NCI-H146 treated with DMSO at 0.1 percent for 48 hours (cell line): Measurements from ENCODE around the gene CORO1A.
"Not testable (repeated sequence)": the region's sequence is repeated elsewhere in the genome, so short reads cannot be mapped to it uniquely, and the experiment has no call there.

Experiments
- DNase-seq: peaks from one replicate; lab custom pipeline; 2025; ENCODE audit not compliant: unreplicated experiment; lab: John Stamatoyannopoulos, UW

The CORO1A gene

DNA sequence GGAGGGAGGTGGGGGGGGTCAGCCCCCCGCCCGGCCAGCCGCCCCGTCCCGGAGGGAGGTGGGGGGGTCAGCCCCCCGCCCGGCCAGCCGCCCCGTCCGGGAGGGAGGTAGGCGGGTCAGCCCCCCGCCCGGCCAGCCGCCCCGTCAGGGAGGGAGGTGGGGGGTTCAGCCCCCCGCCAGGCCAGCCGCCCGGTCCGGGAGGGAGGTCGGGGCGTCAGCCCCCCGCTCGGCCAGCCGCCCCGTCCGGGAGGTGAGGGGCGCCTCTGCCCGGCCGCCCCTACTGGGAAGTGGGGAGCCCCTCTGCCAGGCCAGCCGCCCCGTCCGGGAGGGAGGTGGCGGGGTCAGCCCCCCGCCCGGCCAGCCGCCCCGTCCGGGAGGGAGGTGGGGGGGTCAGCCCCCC lies 14.0 kb upstream of the CORO1A start:
- not testable (repeated sequence) for DNase-seq

DNA sequence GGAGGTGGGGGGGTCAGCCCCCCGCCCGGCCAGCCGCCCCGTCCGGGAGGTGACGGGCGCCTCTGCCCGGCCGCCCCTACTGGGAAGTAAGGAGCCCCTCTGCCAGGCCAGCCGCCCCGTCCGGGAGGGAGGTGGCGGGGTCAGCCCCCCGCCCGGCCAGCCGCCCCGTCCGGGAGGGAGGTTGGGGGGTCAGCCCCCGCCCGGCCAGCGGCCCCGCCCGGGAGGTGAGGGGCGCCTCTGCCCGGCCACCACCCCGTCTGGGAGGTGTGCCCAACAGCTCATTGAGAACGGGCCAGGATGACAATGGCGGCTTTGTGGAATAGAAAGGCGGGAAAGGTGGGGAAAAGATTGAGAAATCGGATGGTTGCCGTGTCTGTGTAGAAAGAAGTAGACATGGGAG lies 13.3 kb upstream of the CORO1A start:
- not testable (repeated sequence) for DNase-seq

DNA sequence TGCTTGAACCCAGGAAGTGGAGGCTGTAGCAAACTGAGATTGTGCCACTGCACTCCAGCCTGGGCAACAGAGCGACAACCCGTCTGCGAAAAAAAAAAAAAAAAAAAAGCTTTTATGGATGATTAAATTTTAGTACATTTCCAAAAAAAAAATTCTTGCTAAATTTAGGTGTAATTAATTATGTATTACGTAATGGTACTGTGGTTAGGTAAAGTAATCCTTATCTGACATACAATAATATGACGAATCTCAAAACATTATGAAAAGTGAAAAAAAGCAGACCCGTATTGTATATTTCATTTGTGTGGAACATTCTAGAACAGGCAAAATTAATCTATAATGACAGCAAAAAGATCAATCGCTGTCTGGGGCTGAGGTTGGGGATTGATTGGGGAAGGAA lies 10.3 kb upstream of the CORO1A start:
- no peak for DNase-seq

DNA sequence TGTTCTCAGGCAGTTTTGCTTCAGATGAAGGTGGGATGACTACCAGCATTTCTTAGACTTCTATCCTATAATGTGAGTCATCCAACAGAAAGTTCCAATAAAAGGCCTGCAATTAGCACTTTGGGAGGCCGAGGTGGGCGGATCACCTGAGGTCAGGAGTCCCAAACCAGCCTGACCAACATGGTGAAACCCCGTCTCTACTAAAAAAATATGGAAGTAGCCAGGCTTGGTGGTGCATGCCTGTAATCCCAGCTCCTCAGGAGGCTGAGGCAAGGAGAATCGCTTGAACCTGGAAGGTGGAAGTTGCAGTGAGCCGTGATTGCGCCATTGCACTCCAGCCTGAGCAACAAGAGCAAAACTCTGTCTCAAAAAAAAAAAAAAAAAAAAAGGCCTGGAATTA lies 6.5 kb upstream of the CORO1A start:
- not testable (repeated sequence) for DNase-seq

DNA sequence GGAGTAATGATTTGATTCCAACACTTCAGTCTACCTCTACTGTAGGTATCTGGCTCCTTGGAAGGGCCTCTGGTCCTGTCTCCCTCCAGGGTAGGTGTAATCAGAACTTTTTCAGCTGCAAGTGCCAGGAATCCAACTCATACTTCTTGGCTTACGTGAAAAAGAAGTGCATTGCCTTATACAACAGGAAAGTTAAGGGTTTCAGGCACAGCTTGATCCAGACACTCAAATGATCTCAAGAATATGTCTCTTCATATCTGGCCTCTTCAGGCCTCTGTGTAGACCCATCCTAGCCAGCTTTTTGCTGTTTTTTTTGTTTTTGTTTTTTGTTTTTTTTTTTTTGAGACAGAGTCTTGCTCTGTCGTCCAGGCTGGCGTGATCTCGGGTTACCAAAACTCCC lies 4.2 kb upstream of the CORO1A start:
- DNase-seq = no peak

DNA sequence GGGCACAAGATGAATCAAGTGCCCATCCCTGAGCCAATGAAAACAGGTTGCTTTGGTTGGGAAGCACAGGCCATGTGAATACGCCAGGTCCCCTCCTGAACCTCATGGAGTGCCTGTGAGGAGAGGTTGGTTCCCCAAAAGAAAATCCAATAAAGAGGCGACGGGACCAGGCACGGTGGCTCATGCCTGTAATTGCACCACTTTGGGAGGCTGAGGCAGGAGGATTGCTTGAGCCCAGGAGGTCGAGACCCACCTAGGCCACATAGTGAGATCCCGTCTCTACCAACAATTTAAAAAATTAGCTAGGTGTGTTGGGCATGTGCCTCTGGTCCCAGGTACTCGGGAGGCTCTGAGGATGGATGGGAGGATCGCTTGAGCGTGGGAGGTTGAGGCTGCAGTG lies 3.5 kb upstream of the CORO1A start:
- no peak for DNase-seq

DNA sequence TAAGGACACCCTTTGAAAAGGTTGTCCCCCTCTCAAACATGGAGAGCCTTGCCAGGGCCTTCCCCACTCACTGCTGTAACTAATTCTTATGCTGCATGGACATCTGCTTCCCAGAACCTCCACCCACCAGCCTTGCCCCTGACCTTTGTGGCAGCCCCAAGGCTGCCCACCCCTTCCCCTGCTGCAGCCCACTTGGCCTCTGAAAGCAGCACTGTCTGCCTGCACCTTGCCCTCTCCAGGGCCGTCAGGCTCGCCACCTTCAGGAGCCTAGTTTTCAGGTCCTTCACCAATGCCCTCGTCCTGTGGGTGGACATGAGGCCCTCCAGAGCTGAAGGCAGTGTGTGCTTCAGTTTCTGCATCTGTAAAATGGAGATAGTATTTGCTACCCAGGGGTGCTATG lies 2.7 kb upstream of the CORO1A start:
- no peak for DNase-seq

DNA sequence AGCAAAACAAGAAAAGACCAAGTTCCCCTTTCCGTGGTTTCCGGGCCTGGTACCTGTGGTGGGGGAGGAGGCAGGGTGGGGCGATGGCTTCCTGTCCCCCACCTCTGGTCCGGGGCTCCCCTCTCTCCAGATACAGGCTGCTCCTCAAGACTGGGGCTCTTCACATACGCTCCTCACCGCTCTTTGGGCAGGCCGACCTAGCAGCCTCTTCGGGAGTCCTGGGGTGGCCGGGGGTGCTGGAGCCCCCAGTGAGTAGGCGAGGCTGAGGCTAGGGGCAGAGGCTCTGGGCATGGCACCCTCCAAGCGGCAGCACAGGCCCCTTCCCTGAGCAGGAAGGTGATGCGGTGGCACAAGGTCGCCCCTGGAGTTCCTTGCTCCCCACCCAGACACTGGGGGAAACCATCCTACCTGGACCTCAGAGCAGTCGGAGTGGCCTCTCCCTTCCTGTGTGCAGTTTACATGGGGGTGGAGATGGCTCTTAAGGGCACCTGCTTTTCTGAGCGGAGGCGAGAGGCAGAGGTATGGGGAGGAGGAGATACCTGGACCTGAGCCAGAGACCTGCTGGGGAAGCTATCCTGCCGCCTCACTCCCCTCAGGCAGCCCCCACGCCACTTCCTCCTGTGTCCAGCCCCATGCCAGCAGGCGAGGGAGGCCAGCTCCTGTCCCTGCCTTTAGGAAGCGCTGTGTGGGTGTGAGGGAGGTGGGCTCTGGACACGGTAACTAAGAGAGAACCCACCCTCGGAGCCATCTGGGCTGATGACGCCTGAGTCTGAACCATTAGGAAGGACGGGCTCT lies 891 bp downstream of the CORO1A start:
- DNase-seq = peak; percentile 81

DNA sequence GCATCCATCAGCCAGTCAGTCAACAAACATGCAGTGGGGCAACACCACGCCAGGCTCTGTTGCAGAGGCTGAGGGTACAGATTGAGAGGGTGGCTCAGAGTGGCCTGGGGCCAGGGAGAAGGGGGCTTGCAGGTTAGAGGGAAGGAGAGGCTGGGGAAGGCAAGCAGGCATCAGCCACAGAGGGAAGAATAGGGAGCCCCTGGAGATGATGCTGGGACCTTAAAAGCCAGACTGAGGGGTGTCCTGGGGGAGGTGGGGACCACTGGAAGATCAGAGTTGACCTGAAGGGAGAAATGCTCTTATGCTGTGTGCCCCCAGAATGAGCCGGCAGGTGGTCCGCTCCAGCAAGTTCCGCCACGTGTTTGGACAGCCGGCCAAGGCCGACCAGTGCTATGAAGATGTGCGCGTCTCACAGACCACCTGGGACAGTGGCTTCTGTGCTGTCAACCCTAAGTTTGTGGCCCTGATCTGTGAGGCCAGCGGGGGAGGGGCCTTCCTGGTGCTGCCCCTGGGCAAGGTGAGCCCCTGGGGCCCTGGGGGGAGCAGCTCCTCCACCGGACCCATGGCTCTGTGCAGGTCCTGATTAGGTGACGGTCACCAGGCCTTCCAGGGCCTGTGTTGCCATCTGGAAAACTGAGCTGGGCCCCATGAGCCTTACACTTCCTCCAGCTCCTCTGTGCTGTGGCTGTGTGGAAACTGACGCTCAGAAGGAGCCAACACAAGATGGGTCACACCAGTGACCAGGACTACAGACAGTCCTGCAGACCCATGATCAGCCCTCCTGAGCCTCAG lies 1.7 kb downstream of the CORO1A start:
- no peak for DNase-seq

DNA sequence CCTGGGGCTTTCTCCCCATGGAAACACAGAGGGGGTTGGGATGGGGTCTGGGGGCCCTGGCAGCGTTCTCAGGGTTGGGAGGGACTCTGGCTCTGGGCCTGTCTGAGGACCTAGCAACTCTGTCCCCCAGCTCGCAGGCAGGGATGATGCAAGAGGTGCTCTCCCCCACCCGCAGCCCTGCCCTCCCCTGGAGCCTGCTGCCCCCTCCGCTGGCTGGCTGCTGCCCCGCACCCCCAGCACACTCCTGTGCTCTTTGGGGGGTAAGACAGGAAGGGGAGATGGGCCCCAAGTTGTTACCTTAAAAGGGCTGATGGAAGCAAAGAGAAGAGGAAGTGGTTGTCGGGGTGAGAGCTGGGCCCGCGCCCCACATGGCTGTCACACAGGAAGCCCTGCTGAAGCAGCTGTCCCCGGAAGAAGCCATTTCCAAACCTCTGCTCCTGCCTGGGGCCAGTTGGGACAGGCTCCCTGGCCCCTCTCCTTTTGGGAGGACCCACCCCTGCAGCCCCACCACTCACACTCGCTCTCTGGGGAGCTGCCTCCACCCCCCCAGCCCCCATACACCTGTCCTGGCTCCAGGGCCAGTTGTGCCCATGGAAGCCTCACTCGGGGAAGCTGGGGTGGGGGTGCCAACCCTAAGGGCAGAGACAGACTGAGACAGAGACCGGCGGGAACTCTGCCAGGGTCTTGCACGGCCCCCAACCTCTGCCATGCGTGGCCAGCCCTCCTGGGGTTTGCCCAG lies 2.5 kb downstream of the CORO1A start:
- no peak for DNase-seq

DNA sequence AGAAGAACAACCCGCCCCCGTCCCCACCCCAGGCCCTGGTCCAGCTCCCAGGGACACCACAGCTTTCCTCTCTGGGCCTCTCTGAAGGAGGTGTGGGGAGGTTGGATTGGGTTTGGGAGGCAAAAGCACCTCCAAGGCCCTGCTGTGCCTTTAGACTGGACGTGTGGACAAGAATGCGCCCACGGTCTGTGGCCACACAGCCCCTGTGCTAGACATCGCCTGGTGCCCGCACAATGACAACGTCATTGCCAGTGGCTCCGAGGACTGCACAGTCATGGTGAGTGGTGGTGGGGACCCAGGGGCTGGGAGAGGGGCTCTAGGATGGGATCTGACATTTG lies 3.0 kb downstream of the CORO1A start:
- no peak for DNase-seq

DNA sequence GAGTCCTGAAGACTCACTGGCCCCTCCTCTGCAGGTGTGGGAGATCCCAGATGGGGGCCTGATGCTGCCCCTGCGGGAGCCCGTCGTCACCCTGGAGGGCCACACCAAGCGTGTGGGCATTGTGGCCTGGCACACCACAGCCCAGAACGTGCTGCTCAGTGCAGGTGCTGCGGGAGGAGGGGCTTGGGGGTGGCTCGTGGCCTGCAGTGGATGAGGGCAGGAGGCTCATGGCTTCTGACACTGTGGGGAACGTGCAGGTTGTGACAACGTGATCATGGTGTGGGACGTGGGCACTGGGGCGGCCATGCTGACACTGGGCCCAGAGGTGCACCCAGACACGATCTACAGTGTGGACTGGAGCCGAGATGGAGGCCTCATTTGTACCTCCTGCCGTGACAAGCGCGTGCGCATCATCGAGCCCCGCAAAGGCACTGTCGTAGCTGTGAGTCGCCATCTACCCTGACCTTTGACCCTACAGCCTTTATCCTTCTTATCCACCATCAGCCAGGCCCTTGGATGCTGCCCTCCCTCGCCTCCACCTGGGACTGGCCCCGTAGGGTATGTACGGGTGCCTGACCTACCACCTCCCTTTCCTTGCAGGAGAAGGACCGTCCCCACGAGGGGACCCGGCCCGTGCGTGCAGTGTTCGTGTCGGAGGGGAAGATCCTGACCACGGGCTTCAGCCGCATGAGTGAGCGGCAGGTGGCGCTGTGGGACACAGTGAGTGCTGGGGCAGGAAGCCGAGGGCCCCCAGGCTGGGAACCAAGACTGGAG lies 3.6 kb downstream of the CORO1A start:
- no peak for DNase-seq

DNA sequence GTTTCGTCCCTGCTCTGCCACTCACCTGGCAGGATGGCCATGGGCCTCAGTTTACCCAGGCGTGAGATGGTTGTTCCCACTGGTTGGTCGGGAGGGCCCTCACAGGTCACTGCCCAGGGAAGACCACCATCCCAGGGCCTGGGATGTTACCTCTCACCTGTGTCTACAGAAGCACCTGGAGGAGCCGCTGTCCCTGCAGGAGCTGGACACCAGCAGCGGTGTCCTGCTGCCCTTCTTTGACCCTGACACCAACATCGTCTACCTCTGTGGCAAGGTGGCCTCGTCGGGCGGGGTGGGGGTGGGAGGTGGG lies 4.1 kb downstream of the CORO1A start:
- no peak for DNase-seq

DNA sequence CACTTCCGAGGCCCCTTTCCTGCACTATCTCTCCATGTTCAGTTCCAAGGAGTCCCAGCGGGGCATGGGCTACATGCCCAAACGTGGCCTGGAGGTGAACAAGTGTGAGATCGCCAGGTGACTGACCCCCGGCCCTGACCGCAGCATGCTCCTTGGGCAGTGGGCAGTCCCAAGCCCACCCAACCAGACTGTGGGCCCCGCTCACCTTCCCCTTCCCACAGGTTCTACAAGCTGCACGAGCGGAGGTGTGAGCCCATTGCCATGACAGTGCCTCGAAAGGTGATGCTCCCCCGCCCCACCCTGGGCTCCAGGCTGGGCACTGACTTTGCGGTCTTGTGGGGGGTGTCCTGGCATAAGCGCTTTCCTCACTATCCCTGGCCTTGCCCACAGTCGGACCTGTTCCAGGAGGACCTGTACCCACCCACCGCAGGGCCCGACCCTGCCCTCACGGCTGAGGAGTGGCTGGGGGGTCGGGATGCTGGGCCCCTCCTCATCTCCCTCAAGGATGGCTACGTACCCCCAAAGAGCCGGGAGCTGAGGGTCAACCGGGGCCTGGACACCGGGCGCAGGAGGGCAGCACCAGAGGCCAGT lies 4.7 kb downstream of the CORO1A start:
- no peak for DNase-seq

DNA sequence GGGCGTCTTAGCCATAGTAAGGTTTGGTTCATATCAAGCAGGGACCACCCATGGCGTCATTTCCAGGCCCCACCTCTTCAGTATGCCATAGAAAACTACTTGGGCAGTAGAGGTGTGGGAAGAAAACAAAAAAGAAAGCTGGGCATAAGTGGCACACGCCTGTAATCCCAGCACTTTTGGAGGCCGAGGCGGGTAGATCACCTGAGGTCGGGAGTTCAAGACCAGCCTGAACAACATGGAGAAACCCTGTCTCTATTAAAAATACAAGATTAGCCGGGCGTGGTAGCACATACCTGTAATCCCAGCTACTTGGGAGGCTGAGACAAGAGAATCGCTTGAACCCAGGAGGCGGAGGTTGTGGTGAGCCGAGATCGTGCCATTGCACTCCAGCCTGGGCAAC lies 7.8 kb downstream of the CORO1A start:
- not testable (repeated sequence) for DNase-seq

DNA sequence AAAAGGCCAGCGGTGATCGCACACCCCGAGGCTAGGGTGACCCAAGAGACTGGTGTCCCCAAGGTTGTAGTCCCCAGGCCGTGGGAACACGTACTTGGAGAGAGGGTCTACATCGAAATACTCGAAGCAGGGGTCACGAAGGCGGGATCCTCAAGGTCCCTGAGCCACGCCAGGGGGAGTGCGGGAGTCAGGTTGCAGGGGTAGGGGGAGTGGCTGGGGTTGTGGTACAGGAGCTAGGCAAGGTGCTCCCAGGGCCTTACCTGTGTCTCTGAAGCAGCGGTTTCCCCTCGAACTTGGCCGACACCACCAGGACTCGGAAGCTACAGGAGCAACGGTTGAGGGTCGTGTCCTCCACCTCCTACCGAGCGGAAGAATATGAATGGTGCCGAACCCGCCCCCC lies 9.7 kb downstream of the CORO1A start:
- not testable (repeated sequence) for DNase-seq

DNA sequence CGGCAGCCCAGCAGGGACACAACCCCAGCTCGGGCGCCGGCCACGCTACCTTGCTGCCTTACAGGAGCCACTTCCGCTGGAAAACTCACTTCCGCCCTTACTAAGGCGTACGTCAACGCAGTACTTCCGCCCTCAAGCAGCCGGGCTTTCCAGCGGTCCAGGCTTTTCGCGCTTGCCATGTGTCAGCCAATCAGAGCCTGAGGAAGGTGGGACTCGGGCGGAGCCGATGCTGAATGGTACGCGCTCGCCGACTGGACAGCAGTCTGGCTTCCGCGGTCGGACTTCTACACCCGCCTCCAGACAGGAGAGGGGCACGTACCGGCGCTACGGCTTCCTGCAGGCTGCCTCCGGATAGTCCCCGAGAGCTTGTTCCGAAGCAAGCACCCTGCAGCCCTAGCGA lies 10.2 kb downstream of the CORO1A start, which contains the start of the genes BOLA2B and SLX1A:
Gene BOLA2B, minus strand, starts transcription at position 52 of the 400 bp plus-strand sequence. CDS start 71 bp downstream, outside the sequence.
Gene SLX1A, plus strand, starts transcription at position 261 of the 400 bp plus-strand sequence. CDS start 210 bp downstream, outside the sequence.
- not testable (repeated sequence) for DNase-seq

DNA sequence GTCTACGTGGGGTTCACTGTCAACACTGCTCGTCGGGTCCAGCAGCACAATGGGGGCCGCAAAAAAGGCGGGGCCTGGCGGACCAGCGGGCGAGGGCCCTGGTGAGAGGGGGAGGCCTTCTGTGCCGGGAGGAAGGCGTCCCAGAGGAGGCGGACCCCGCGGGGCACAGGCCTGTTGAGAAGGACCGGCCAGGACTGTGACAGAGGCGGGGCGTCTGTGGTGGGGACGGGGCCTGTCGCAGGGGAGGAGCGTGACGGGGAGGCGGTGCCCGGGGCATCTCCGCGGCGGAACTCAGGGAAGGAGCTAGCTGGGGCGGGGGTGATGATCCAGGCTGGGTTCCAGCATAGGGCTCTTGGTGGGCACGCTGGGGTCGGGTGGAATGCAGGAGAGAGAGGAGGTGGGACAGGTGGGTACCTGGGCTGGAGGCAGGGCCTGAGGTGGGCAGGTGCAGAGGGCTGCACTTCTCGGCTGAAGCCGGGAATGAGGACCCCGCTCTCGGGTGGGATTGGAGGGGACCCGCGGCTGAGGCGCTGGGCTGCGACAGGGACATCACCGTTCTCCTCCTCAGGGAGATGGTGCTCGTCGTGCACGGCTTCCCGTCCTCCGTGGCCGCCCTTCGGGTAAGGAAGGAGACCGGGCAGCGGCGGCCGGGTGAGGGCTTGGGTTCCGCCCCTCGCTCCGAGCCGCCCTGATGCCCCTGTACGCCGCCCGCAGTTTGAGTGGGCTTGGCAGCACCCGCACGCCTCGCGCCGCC lies 10.9 kb downstream of the CORO1A start:
- not testable (repeated sequence) for DNase-seq

DNA sequence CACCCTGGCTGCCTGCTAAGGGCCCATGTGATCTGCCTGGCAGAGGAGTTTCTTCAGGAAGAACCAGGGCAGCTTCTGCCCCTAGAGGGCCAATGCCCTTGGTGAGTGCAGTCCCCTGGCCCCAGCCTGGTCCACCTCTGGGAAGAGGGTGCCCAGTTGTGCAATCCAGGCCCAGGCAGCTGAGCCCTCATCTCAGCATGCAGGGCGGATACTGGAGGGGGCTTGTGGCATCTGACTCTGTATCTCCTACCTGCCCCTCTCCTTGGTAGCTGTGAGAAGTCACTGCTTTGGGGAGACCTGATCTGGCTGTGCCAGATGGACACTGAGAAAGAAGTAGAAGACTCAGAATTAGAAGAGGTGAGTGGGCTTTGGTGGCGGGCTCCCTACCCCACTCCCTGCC lies 13.6 kb downstream of the CORO1A start:
- not testable (repeated sequence) for DNase-seq

DNA sequence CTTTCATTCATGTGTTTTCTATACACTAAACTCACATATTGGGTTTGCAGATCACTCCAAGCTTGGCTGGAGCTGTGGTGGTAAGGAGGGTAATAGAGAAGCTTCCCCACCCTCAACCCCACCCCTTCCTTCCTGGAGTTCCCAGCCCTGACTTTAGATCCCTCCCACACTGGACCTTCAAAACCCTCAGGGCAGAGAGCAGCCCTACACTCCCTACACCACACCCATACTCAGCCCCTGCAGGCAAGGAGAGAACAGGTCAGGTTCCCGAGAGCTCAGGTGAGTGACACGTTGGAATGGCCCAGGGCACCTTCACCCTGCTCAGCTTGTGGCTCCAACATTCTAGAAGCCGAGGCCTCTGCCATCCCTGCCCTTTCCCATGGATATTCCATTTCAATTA lies 15.6 kb downstream of the CORO1A start, which contains the start of gene SULT1A3:
Gene SULT1A3, plus strand, starts transcription at position 207 of the 400 bp plus-strand sequence. CDS start 1,474 bp downstream, outside the sequence.
- DNase-seq = not testable (repeated sequence)
